GM20431 (cell line): ENCODE data around the gene AKT1.
"Not testable (repeated sequence)": the region's sequence is repeated elsewhere in the genome, so short reads cannot be mapped to it uniquely, and the experiment has no call there.

ENCODE experiments used
- in situ Hi-C: fragments of 300-500 bp; cut with MseI, MboI; formaldehyde crosslinking; loops from one replicate; pipeline ENCODE4 v1.15.0; 2020; ENCODE audit warnings: low sequenced_read_pairs; ENCODE audit not compliant: unreplicated experiment

AKT1 gene

GRCh38 chr14:104730487-104730886 is 65.1 kb downstream of the AKT1 start:
- in situ Hi-C loops: no loop called here

GRCh38 chr14:104729835-104730181 is 65.7 kb downstream of the AKT1 start:
- in situ Hi-C loops: no loop called here

- in situ Hi-C loops: not testable (repeated sequence)
Observed at GRCh38 chr14:104729176-104729834, 66.2 kb downstream of the AKT1 start.

GRCh38 chr14:104728631-104729030 is 66.9 kb downstream of the AKT1 start:
- in situ Hi-C loops: no loop called here

GRCh38 chr14:104726600-104727451 is 68.7 kb downstream of the AKT1 start:
- in situ Hi-C loops: no loop called here

GRCh38 chr14:104725772-104726548 is 69.6 kb downstream of the AKT1 start:
- in situ Hi-C loops: no loop called here

- in situ Hi-C loops: no loop called here
Observed at GRCh38 chr14:104724981-104725771, 70.4 kb downstream of the AKT1 start.

GRCh38 chr14:104724407-104724980 is 71.1 kb downstream of the AKT1 start:
- in situ Hi-C loops: no loop called here

GRCh38 chr14:104723651-104724406 is 71.7 kb downstream of the AKT1 start, which contains the start of gene ADSS1:
TSS of gene ADSS1 (plus strand) at chr14:104724229. CDS start at chr14:104724271, 42 bp downstream.
- in situ Hi-C loops: no loop called here

- in situ Hi-C loops: no loop called here
Observed at GRCh38 chr14:104722938-104723650, 72.5 kb downstream of the AKT1 start.

GRCh38 chr14:104721505-104722431 is 73.8 kb downstream of the AKT1 start:
- in situ Hi-C loops: no loop called here
